Measurements from ENCODE around the gene SAYSD1.

- TF ChIP-seq, protein P1, sequence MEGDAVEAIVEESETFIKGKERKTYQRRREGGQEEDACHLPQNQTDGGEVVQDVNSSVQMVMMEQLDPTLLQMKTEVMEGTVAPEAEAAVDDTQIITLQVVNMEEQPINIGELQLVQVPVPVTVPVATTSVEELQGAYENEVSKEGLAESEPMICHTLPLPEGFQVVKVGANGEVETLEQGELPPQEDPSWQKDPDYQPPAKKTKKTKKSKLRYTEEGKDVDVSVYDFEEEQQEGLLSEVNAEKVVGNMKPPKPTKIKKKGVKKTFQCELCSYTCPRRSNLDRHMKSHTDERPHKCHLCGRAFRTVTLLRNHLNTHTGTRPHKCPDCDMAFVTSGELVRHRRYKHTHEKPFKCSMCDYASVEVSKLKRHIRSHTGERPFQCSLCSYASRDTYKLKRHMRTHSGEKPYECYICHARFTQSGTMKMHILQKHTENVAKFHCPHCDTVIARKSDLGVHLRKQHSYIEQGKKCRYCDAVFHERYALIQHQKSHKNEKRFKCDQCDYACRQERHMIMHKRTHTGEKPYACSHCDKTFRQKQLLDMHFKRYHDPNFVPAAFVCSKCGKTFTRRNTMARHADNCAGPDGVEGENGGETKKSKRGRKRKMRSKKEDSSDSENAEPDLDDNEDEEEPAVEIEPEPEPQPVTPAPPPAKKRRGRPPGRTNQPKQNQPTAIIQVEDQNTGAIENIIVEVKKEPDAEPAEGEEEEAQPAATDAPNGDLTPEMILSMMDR (IDR thresholded peaks at IDR 0.05; ENCODE audit: low read depth, low read length, poor library complexity, severe bottlenecking), result no peak
- no peak for TF ChIP-seq EZH2phosphoT487 (IDR thresholded peaks at IDR 0.05; ENCODE audit: borderline replicate concordance, low read length)
Measured at GRCh38 chr6:39152262-39152661, 37.3 kb upstream of the SAYSD1 start.
